ENCODE data around the gene GJA4. TPM values are rescaled to one million over a fixed set of nuclear protein-coding genes. Genes with fewer than 3 reads are reported as not detected.
"Not testable (repeated sequence)": the region's sequence is repeated elsewhere in the genome, so short reads cannot be mapped to it uniquely, and the experiment has no call there.

The GJA4 gene
- total RNA-seq, 1 experiment from 2014 or later, result not detected

DNA sequence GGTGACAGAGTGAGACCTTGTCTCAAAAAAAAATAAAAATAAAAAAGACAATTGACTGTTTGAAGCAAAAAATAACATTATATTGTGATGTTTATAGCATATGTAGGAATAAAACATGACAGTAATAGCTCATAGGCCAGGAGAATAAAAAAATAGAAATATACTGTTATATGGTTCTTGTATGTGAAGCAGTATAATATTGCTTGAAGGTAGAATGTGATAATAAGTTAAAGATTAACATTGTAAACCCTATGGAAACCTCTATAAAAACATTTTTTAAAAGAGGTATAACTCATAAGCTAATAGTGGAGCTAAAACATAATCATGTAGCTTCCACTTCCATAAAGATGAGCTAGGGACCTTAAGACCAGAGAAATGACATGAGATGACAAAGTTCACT, 23.5 kb downstream of the GJA4 start:
- no peaks in the 10 kb centered on the region for H3K27me3 Mint-ChIP-seq (ENCODE audit: insufficient read depth, unreplicated experiment)
- ChIA-PET POLR2A (no interaction called here), CTCF (no interaction called here)
- intact Hi-C loops (cut with micrococcal nuclease; ENCODE audit: unreplicated experiment), result no loop called here
- TF ChIP-seq, protein P1, sequence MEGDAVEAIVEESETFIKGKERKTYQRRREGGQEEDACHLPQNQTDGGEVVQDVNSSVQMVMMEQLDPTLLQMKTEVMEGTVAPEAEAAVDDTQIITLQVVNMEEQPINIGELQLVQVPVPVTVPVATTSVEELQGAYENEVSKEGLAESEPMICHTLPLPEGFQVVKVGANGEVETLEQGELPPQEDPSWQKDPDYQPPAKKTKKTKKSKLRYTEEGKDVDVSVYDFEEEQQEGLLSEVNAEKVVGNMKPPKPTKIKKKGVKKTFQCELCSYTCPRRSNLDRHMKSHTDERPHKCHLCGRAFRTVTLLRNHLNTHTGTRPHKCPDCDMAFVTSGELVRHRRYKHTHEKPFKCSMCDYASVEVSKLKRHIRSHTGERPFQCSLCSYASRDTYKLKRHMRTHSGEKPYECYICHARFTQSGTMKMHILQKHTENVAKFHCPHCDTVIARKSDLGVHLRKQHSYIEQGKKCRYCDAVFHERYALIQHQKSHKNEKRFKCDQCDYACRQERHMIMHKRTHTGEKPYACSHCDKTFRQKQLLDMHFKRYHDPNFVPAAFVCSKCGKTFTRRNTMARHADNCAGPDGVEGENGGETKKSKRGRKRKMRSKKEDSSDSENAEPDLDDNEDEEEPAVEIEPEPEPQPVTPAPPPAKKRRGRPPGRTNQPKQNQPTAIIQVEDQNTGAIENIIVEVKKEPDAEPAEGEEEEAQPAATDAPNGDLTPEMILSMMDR (IDR thresholded peaks at IDR 0.05; ENCODE audit: insufficient read depth in 1 of 2, low read depth in 1 of 2, low read length in 1 of 2, severe bottlenecking in 1 of 2, unreplicated experiment in 1 of 2), result no peak
- no peak overlapping the region for H3K27ac Mint-ChIP-seq (ENCODE audit: unreplicated experiment)
- no peaks in the 10 kb centered on the region for H3K36me3 Mint-ChIP-seq (ENCODE audit: insufficient read depth, unreplicated experiment)
- H3K9me3 ChIP-seq, result no peaks in the 10 kb centered on the region
- H3K4me1 Mint-ChIP-seq (ENCODE audit: low read depth, unreplicated experiment), result no peaks in the 10 kb centered on the region
- H3K4me3 ChIP-seq (ENCODE audit: low read depth, low read length), result no peak overlapping the region
- BruUV-seq (replicated peaks), result no TSS peak
- H3K27me3 ChIP-seq (replicated peaks; ENCODE audit: control insufficient read depth, insufficient read depth, low read length), result no peaks in the 10 kb centered on the region
- H3K36me3 ChIP-seq (ENCODE audit: control insufficient read depth, insufficient read depth, low read length), result no peaks in the 10 kb centered on the region
- no peaks in the 10 kb centered on the region for H3K4me1 ChIP-seq
- no peaks in the 10 kb centered on the region for H3K9me3 Mint-ChIP-seq (ENCODE audit: unreplicated experiment)
- H3K4me3 Mint-ChIP-seq (ENCODE audit: unreplicated experiment), result no peak overlapping the region
- DNase-seq, result no peak

DNA sequence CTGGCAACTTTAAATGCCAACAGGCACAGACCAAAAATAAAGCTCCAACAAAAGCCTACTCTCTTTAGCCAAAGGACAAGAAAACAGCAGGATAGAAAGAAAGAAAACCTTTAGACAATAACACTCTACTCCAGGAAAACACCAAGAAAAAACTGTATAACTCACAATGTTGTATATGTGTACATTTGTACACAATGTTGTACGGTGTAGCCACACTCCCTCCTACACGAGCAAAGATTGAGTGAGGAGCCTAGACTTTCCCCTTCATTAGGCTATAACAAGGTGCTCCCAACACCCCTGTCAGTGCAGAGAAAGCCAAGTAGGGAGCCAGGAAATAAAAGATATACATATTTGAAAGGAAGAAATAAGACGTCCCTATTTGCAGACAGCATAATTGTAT, 24.0 kb downstream of the GJA4 start:
- POLR2A ChIA-PET, result no interaction called here
- Histone ChIP-seq H3K4me1 (no peaks in the 10 kb centered on the region), H3K4me3 (ENCODE audit: low read depth, low read length) (no peak overlapping the region), H3K9me3 (no peaks in the 10 kb centered on the region), H3K36me3 (ENCODE audit: control insufficient read depth, insufficient read depth, low read length) (no peaks in the 10 kb centered on the region), H3K27me3 (replicated peaks; ENCODE audit: control insufficient read depth, insufficient read depth, low read length) (no peaks in the 10 kb centered on the region)
- H3K4me1 Mint-ChIP-seq (ENCODE audit: low read depth, unreplicated experiment), result no peaks in the 10 kb centered on the region
- CTCF ChIA-PET, result no interaction called here
- DNase-seq, result no peak
- intact Hi-C loops (cut with micrococcal nuclease; ENCODE audit: unreplicated experiment), result no loop called here
- no peak overlapping the region for H3K27ac Mint-ChIP-seq (ENCODE audit: unreplicated experiment)
- H3K9me3 Mint-ChIP-seq (ENCODE audit: unreplicated experiment), result no peaks in the 10 kb centered on the region
- H3K36me3 Mint-ChIP-seq (ENCODE audit: insufficient read depth, unreplicated experiment), result no peaks in the 10 kb centered on the region
- BruUV-seq (replicated peaks), result no TSS peak
- no peak overlapping the region for H3K4me3 Mint-ChIP-seq (ENCODE audit: unreplicated experiment)
- no peaks in the 10 kb centered on the region for H3K27me3 Mint-ChIP-seq (ENCODE audit: insufficient read depth, unreplicated experiment)
- TF ChIP-seq, protein P1 (IDR thresholded peaks at IDR 0.05; ENCODE audit: insufficient read depth in 1 of 2, low read depth in 1 of 2, low read length in 1 of 2, severe bottlenecking in 1 of 2, unreplicated experiment in 1 of 2), result no peak

DNA sequence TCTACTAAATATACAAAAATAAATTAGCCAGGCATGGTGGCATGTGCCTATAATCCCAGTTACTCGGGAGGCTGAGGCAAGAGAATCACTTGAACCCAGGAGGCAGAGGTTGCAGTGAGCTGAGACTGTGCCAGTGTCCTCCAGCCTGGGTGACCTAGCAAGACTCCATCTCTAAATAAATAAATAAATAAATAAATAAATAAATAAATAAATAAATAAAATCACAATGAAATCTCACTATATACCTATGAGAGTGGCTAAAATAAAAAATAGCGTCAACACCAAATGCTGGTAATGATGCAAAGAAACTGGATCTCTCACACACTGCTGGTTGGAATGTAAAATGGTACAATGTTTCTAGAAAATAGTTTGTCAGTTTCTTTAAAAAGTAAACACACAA, 26.1 kb downstream of the GJA4 start:
- H3K4me1 Mint-ChIP-seq (ENCODE audit: low read depth, unreplicated experiment); H3K27me3 Mint-ChIP-seq (ENCODE audit: insufficient read depth, unreplicated experiment); H3K36me3 Mint-ChIP-seq (ENCODE audit: insufficient read depth, unreplicated experiment); DNase-seq; intact Hi-C loops (cut with micrococcal nuclease; ENCODE audit: unreplicated experiment); H3K9me3 ChIP-seq; H3K27me3 ChIP-seq (replicated peaks; ENCODE audit: control insufficient read depth, insufficient read depth, low read length); H3K27ac Mint-ChIP-seq (ENCODE audit: unreplicated experiment); H3K4me3 ChIP-seq (ENCODE audit: low read depth, low read length); CTCF ChIA-PET; H3K36me3 ChIP-seq (ENCODE audit: control insufficient read depth, insufficient read depth, low read length); H3K4me3 Mint-ChIP-seq (ENCODE audit: unreplicated experiment); BruUV-seq (replicated peaks); POLR2A ChIA-PET; H3K9me3 Mint-ChIP-seq (ENCODE audit: unreplicated experiment); H3K4me1 ChIP-seq: not testable (repeated sequence)

DNA sequence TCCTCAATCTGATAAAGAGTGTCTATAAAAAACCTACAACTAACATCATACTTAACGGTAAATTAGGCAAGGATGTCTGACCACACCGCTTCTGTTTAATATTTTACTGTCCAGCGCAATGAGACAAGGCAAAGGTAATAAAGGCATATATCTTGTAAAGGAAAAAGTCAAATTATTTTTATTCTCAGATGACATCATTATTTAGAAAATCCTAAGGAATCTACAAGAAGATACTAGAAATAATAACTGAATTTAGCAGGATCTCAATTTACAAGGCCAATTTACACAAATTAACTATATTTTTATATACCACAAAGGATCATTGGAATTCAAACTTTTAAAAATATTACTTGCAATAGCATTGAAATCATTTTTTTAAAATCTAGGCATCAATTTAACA, 29.4 kb downstream of the GJA4 start:
- H3K36me3 ChIP-seq (ENCODE audit: control insufficient read depth, insufficient read depth, low read length), result no peaks in the 10 kb centered on the region
- ChIA-PET POLR2A (no interaction called here), CTCF (no interaction called here)
- H3K4me3 ChIP-seq (ENCODE audit: low read depth, low read length), result no peak overlapping the region
- TF ChIP-seq, protein P1 (IDR thresholded peaks at IDR 0.05; ENCODE audit: insufficient read depth in 1 of 2, low read depth in 1 of 2, low read length in 1 of 2, severe bottlenecking in 1 of 2, unreplicated experiment in 1 of 2), result no peak
- BruUV-seq (replicated peaks), result no TSS peak
- no peak for DNase-seq
- H3K27ac Mint-ChIP-seq (ENCODE audit: unreplicated experiment), result no peak overlapping the region
- H3K4me1 Mint-ChIP-seq (ENCODE audit: low read depth, unreplicated experiment), result no peaks in the 10 kb centered on the region
- H3K36me3 Mint-ChIP-seq (ENCODE audit: insufficient read depth, unreplicated experiment), result no peaks in the 10 kb centered on the region
- intact Hi-C loops (cut with micrococcal nuclease; ENCODE audit: unreplicated experiment), result no loop called here
- H3K4me3 Mint-ChIP-seq (ENCODE audit: unreplicated experiment), result no peak overlapping the region
- H3K27me3 ChIP-seq (replicated peaks; ENCODE audit: control insufficient read depth, insufficient read depth, low read length), result no peaks in the 10 kb centered on the region
- H3K9me3 Mint-ChIP-seq (ENCODE audit: unreplicated experiment), result no peaks in the 10 kb centered on the region
- H3K27me3 Mint-ChIP-seq (ENCODE audit: insufficient read depth, unreplicated experiment), result no peaks in the 10 kb centered on the region
- no peaks in the 10 kb centered on the region for H3K4me1 ChIP-seq
- no peaks in the 10 kb centered on the region for H3K9me3 ChIP-seq

All from Caco-2 (cell line).